Neural cell (in vitro differentiated cells): ENCODE measurements around the gene KBTBD7. TPM values are rescaled to one million over a fixed set of nuclear protein-coding genes. Genes with fewer than 3 reads are reported as not detected.

Experiments
- H2AFZ ChIP-seq: fragments of 200-600, 300-800 bp; sonication (generic), shearing (Covaris generic); 2 replicates; pipeline ENCODE4 v1.6.0; 2014; ENCODE audit warnings: low read depth, mild to moderate bottlenecking, antibody characterized with exemption, low read length, moderate library complexity
- H3F3A ChIP-seq: fragments of 200-600 bp; shearing (Covaris generic); 2 replicates; pipeline ENCODE4 v1.6.1; 2016; ENCODE audit warnings: mild to moderate bottlenecking, moderate library complexity, mixed read lengths, antibody characterized with exemption, low read length; ENCODE audit not compliant: insufficient read depth, poor library complexity, severe bottlenecking
- H3K27ac ChIP-seq: fragments of 200-600, 300-800 bp; sonication (generic), shearing (Covaris generic); 2 replicates; pipeline ENCODE4 v1.5.1; 2014; ENCODE audit warnings: mild to moderate bottlenecking, low read length, moderate library complexity
- H3K27me3 ChIP-seq: fragments of 300-800, 200-600 bp; sonication (generic), shearing (Covaris generic); 2 replicates; pipeline ENCODE4 v1.6.0; 2014; ENCODE audit warnings: mild to moderate bottlenecking, low read depth, low read length, moderate library complexity; ENCODE audit not compliant: insufficient read depth
- H3K36me3 ChIP-seq: fragments of 300-800, 200-600 bp; sonication (generic), shearing (Covaris generic); 2 replicates; pipeline ENCODE4 v1.5.1; 2014; ENCODE audit warnings: mild to moderate bottlenecking, antibody characterized with exemption, low read length, moderate library complexity; ENCODE audit not compliant: insufficient read depth
- H3K4me2 ChIP-seq: fragments of 300-800, 200-600 bp; sonication (generic), shearing (Covaris generic); 2 replicates; pipeline ENCODE4 v1.6.0; 2014; ENCODE audit warnings: mild to moderate bottlenecking, low read length
- H3K4me3 ChIP-seq: fragments of 300-800, 200-600 bp; sonication (generic), shearing (Covaris generic); 2 replicates; pipeline ENCODE4 v1.5.1; 2014; ENCODE audit warnings: mild to moderate bottlenecking, low read length, moderate library complexity
- H3K79me2 ChIP-seq: fragments of 200-600 bp; shearing (Covaris generic); replicated peaks from 2 replicates; pipeline ENCODE4 v1.6.0; 2014; ENCODE audit warnings: mild to moderate bottlenecking, low read length, moderate library complexity; ENCODE audit not compliant: insufficient read depth
- H3K9ac ChIP-seq: fragments of 300-800, 200-600 bp; sonication (generic), shearing (Covaris generic); 2 replicates; pipeline ENCODE4 v1.6.1; 2016; ENCODE audit warnings: mild to moderate bottlenecking, low read length, mixed read lengths
- H3K9me2 ChIP-seq: fragments of 200-600 bp; shearing (Covaris generic); 2 replicates; pipeline ENCODE4 v1.6.1; 2016; ENCODE audit warnings: mild to moderate bottlenecking, low read length, mixed read lengths; ENCODE audit not compliant: insufficient read depth
- H3K9me3 ChIP-seq: fragments of 200-600, 300-800 bp; sonication (generic), shearing (Covaris generic); 2 replicates; pipeline ENCODE4 v1.6.1; 2016; ENCODE audit warnings: mild to moderate bottlenecking, mixed run types, low read length, moderate library complexity, mixed read lengths
- H4K20me1 ChIP-seq: fragments of 200-600 bp; shearing (Covaris generic); 2 replicates; pipeline ENCODE4 v1.6.1; 2016; ENCODE audit warnings: mild to moderate bottlenecking, mixed run types; ENCODE audit not compliant: insufficient read depth
- CTCF ChIP-seq: fragments of 450-650 bp; IDR thresholded peaks from 2 replicates; pipeline ENCODE4 v1.5.1; 2014; ENCODE audit warnings: antibody characterized with exemption, mild to moderate bottlenecking, moderate library complexity; ENCODE audit not compliant: poor library complexity, severe bottlenecking
- EP300 ChIP-seq: fragments of 450-650 bp; conservative IDR thresholded peaks from 2 replicates; pipeline ENCODE4 v1.6.1; 2014; ENCODE audit warnings: antibody characterized with exemption, mild to moderate bottlenecking, moderate library complexity; ENCODE audit not compliant: poor library complexity, severe bottlenecking
- EZH2 ChIP-seq: fragments of 200-600, 300-800 bp; shearing (Covaris generic), sonication (generic); IDR thresholded peaks from 2 replicates; pipeline ENCODE4 v1.6.1; 2014; ENCODE audit warnings: antibody characterized with exemption, low read length, borderline replicate concordance, mild to moderate bottlenecking; ENCODE audit not compliant: insufficient read depth, poor library complexity, severe bottlenecking
- MXI1 ChIP-seq: fragments of 450-650 bp; conservative IDR thresholded peaks from 2 replicates; pipeline ENCODE4 v1.6.1; 2014; ENCODE audit warnings: antibody characterized with exemption, mild to moderate bottlenecking; ENCODE audit not compliant: poor library complexity, severe bottlenecking
- POLR2AphosphoS5 ChIP-seq: IDR thresholded peaks from 2 replicates; pipeline ENCODE4 v1.6.1; 2012
- RAD21 ChIP-seq: fragments of 450-650 bp; conservative IDR thresholded peaks from 2 replicates; pipeline ENCODE4 v1.6.1; 2014; ENCODE audit warnings: antibody characterized with exemption, mild to moderate bottlenecking, moderate library complexity
- REST ChIP-seq: IDR thresholded peaks from 2 replicates; pipeline ENCODE4 v1.6.1; 2012; ENCODE audit warnings: borderline replicate concordance
- SMC3 ChIP-seq: fragments of 450-650 bp; conservative IDR thresholded peaks from 2 replicates; pipeline ENCODE4 v1.6.1; 2014; ENCODE audit warnings: antibody characterized with exemption, mild to moderate bottlenecking, moderate library complexity; ENCODE audit not compliant: poor library complexity
- TAF1 ChIP-seq: IDR thresholded peaks from 2 replicates; pipeline ENCODE4 v1.6.1; 2012; ENCODE audit warnings: low read depth
- polyA plus RNA-seq: library from polyadenylated mRNA; depleted of rRNA; stranded (reverse); fragments of >200 nt; gene quantifications from 2 replicates; pipeline ENCODE4 v1.2.3, GENCODE V29; 2014

The KBTBD7 gene
- polyA plus RNA-seq, 1 donor from 2014 or later = 28.0 TPM

GRCh38 chr13:41199079-41199478 is 4.7 kb upstream of the KBTBD7 start:
- Histone ChIP-seq H3K36me3 (no peaks in the 10 kb centered on the region), H3K9me3 (no peaks in the 10 kb centered on the region), H3F3A (no peaks in the 10 kb centered on the region), H3K9ac (no peak overlapping the region), H3K79me2 (no peaks in the 10 kb centered on the region), H3K4me2 (no peak overlapping the region), H4K20me1 (no peaks in the 10 kb centered on the region), H3K27ac (no peak overlapping the region), H3K4me3 (no peak overlapping the region), H3K27me3 (no peaks in the 10 kb centered on the region), H3K9me2 (no peaks in the 10 kb centered on the region), H2AFZ (no peak overlapping the region)
- TF ChIP-seq TAF1 (no peak), REST (no peak), RAD21 (no peak), POLR2AphosphoS5 (no peak), EP300 (no peak), CTCF (no peak), EZH2 (no peak), MXI1 (no peak)

GRCh38 chr13:41196620-41197019 is 2.3 kb upstream of the KBTBD7 start:
- H3K9me3 ChIP-seq = no peaks in the 10 kb centered on the region
- H3K4me3 ChIP-seq = no peak overlapping the region
- peaks cover 8% of the 10 kb centered on the region for H3K79me2 ChIP-seq
- H2AFZ ChIP-seq = no peak overlapping the region
- no peaks in the 10 kb centered on the region for H4K20me1 ChIP-seq
- no peaks in the 10 kb centered on the region for H3K9me2 ChIP-seq
- H3K4me2 ChIP-seq = no peak overlapping the region
- H3F3A ChIP-seq = no peaks in the 10 kb centered on the region
- H3K9ac ChIP-seq = no peak overlapping the region
- no peaks in the 10 kb centered on the region for H3K36me3 ChIP-seq
- H3K27me3 ChIP-seq = no peaks in the 10 kb centered on the region
- TF ChIP-seq MXI1 (no peak), EZH2 (no peak), EP300 (no peak), TAF1 (no peak)
- no peak overlapping the region for H3K27ac ChIP-seq

GRCh38 chr13:41196011-41196410 is 1.6 kb upstream of the KBTBD7 start:
- Histone ChIP-seq H3K36me3 (no peaks in the 10 kb centered on the region), H3K27me3 (no peaks in the 10 kb centered on the region), H4K20me1 (no peaks in the 10 kb centered on the region), H3K27ac (no peak overlapping the region), H3F3A (no peaks in the 10 kb centered on the region), H3K79me2 (peaks cover 9% of the 10 kb centered on the region), H3K9me3 (no peaks in the 10 kb centered on the region), H2AFZ (no peak overlapping the region), H3K9ac (no peak overlapping the region), H3K4me3 (no peak overlapping the region), H3K9me2 (no peaks in the 10 kb centered on the region), H3K4me2 (no peak overlapping the region)
- TF ChIP-seq MXI1 (no peak), REST (no peak), RAD21 (no peak), SMC3 (no peak), CTCF (no peak), POLR2AphosphoS5 (no peak), TAF1 (no peak), EZH2 (no peak), EP300 (no peak)
